Gastrocnemius medialis (tissue), 4 donors: ENCODE results near the gene SLITRK3.

Experiments
- POLR2A ChIP-seq, 2 donors: fragments of 450-650 bp; IDR thresholded peaks; one replicate each; pipeline ENCODE4 v1.6.1; 2017; ENCODE audit warnings: antibody characterized with exemption in 2 of 2, mild to moderate bottlenecking in 2 of 2, moderate library complexity in 2 of 2
- TF ChIP-seq, protein P1 (sequence below), 5 experiments: fragments of 450-650 bp in 3 of 5; fragments of 200-600 bp in 2 of 5; sonication (generic) in 2 of 5; IDR thresholded peaks in 4 of 5; conservative IDR thresholded peaks in 1 of 5; 1 replicate in 4 of 5; 2 replicates in 1 of 5; pipeline ENCODE4 v1.5.1; 2016 to 2019; ENCODE audit warnings: antibody characterized with exemption in 5 of 5, mild to moderate bottlenecking in 3 of 5, moderate library complexity in 3 of 5

DNA sequence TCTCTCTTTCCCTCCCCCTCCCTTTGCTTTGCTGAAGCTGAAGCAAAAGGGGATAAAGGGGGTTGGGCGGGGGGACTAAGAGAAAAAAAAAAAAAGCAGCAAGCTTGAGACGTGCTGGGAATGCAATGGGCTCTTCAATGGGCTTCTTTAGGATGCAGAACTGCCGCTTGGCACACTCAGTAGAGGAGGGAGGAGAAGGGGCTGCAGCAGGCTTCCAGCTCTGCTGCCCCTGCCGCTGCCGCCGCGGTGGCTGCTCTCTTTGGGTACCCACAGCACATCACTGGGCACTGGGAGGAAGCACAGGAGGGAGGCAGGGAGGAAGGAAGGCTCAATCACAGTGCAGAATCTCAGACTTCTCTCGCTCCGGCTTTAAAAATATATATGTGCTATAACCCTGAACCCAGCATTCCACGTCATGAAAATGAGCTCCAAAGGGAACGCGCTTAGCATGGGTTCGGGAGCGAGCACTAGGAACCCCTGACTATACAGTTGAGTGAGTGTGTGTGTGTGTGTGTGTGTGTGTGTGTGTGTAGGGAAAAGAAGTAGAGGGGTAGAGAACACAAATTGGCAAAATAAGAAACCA is 3.5 kb downstream of the SLITRK3 start:
- TF ChIP-seq, protein P1, sequence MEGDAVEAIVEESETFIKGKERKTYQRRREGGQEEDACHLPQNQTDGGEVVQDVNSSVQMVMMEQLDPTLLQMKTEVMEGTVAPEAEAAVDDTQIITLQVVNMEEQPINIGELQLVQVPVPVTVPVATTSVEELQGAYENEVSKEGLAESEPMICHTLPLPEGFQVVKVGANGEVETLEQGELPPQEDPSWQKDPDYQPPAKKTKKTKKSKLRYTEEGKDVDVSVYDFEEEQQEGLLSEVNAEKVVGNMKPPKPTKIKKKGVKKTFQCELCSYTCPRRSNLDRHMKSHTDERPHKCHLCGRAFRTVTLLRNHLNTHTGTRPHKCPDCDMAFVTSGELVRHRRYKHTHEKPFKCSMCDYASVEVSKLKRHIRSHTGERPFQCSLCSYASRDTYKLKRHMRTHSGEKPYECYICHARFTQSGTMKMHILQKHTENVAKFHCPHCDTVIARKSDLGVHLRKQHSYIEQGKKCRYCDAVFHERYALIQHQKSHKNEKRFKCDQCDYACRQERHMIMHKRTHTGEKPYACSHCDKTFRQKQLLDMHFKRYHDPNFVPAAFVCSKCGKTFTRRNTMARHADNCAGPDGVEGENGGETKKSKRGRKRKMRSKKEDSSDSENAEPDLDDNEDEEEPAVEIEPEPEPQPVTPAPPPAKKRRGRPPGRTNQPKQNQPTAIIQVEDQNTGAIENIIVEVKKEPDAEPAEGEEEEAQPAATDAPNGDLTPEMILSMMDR (IDR thresholded peaks at IDR 0.05 in 4 of 5, conservative IDR thresholded peaks at IDR 0.05 in 1 of 5), result no peak
- TF ChIP-seq POLR2A (IDR thresholded peaks at IDR 0.05), result no peak
